T-helper 1 cell (primary cell): ENCODE measurements around the gene PACS2.
"Not testable (repeated sequence)": the region's sequence is repeated elsewhere in the genome, so short reads cannot be mapped to it uniquely, and the experiment has no call there.

ENCODE experiments used
- DNase-seq, 5 donors: peaks; one replicate each; pipeline ENCODE4 v3.0.0-alpha.2; 2012 to 2020

PACS2 gene

DNA sequence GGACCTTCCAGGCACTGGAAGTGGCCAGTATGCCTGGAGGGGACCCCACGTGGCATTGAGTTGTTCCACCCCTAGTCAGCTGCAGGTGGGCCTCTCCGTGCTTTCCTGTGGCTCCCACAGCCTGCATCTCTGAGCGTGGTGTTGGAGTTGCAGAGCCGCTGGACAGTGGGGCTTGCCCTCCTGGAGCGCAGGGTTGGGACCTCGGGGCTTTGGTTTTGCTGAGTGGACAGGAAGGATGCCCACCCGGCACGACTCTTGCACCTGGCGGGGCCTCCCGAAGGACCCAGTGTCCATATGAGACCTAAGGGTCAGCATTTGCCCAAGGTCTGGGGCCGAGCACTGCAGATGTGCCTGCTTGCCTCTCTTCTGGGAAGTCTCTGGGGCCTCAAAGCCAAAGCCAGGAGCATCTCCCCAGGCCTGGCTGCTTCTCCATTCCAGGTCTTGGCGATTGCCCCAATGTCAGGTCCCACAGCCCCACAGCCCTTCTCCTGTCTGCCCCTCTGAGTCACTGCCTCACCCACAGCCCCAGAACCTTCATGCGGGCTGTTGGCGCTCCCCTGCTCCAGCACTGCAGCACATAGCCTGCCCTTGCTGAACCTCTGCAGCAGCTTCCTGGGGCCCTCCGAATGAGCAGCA lies 1.5 kb downstream of the PACS2 start:
- no peak for DNase-seq

DNA sequence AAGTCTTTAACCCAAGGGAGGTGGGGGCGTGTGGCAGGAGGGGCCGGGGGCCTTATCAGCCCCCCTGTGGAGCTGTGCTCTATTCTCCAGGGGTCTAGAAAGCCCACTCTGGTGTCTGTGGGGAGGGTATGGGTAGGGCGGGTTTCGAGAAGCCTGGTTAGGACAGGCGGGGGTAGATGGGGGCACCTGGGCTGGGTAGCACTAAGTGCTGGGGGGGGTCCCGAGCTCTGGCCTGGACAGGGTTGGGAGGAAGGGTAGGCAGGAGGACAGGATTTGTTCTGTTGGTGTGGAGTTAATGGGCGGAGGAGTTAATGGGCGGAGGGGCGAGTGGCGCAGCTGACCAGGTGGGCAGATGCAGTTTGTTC lies 2.0 kb downstream of the PACS2 start:
- DNase-seq = no peak

DNA sequence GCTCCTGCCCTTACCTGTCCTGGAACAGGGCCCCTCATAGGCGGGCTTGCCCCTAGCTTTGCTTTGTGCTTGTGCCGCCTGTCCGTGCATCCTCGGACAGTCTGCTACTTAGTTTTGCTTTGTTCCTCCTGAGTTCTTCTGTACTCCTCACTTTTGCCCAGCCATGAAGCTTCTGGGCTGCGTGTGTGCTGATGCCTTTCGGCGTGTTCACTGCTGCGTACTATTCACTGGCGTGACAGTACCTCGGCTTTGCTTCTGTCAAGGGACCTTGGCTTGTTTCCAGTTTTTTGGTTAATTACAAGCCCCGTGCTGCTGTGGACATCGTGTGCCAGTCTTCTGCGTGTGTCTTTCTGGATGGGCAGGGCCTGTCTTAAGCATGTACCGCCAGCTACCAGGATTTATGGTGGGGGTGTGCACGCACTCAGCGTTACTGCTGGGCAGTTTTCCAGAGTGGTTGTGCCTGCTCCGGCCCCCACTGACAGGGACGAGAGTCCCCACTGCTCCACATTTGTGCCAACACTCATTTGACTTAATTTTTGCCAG lies 2.5 kb downstream of the PACS2 start:
- no peak for DNase-seq

DNA sequence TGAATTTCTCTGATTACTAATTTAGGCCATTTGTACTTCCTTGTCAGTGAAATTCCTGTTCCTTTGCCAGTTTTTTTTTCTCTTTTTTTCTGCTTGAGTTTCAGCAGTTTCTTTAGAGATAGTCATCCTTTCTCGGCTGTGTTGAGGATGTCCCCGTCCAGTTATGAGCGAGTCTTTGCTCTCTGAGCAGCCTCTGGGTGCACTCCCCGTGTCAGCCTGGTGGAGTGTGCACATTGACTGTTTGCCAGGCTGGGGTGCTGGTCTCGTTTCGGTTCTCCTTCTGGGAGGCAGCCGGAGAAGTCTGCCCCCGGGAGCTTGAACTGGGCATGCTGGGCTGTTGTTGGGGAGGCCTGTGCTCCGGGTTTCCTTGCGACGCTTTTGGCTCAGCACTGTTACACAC lies 3.0 kb downstream of the PACS2 start:
- no peak for DNase-seq

DNA sequence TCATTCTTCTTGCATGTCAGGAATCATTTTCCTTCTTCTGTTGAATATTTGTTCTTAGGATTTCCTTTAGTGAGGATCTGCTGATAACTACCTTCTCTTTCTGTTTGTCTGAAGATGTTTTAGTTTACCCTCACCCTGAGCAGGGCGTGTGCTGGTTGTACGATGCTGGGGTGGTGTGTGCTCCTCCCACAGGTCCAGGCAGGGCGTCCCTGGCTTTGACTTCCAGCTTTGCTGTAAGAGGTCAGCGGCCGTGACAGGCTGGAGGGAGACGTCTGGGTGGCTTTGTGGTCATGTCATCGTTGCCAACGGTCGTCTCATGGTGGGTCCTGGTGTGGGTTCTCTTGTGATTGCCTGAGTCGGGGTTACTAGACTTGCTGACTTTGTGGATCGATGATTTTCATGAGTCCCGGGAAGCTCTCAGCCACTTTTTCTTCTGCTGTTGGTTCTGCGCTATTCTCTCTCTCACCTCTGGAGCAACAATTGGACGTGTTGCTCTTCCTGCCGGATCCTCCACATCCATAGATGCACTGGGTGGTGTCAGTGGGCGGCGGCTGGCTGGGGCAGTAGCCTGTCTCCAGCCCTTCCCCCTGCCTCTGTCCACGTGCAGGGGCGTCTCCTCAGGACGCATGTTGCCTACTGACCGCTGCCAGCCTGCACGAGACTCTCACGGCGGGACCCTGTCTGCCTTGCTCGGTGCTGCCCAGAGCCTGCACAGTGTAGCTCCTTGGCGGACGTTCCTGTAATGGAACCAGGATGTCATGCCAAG lies 8.4 kb downstream of the PACS2 start:
- no peak for DNase-seq

DNA sequence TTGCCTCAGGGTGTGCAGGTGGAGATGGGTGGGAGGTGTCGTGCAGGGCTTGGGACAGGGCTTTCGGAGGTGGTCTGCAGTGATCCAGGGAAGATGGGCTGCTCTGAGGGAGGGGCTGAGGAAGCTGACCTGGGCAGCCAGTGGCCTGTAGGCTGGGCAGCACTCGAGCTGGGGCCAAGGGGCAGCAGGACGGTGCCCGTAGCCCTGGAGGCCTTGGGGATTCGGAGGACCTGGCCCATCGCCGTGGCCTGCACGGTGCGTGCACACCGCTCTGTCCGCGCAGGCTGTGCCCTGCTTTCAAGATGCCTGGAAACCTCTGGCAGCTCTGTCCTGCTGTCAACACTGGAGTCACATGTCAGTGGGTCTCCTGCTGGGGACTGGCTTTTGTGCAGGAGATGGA lies 9.1 kb downstream of the PACS2 start:
- no peak for DNase-seq

DNA sequence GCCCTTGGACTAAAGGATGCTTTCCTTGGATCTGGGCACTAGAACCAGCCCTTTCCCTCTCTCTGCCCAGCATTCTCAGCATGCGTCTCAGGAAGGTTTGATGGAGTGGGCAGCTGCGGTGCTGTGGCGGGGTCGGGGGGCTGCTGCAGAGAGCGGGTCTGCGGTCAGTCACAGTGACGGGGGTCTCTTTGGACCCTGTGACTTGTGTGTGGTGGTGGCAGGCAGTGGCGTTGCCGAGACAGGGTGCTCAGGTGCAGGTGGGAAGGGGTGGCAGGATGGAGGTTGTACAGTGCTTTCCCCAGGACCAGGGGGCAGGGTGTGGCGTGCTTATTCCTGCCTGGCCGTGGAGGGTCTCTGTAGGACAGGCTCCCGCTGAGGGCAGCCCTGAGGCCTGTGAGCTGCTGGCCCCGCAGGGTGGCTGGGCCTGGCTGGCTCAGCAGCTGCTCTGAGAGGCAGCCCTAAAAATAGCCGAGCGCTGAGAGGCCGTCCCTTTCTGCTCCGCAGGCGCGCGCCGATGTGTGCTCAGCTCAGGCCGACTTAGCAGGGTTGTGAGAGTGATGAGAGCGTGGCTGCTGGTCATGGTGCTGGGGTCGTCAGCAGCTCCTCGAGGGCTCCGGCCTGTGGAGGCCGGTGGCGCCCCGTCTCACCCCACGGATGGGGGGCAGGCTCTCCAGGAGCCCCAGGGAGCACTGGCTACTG lies 9.7 kb downstream of the PACS2 start:
- no peak for DNase-seq

DNA sequence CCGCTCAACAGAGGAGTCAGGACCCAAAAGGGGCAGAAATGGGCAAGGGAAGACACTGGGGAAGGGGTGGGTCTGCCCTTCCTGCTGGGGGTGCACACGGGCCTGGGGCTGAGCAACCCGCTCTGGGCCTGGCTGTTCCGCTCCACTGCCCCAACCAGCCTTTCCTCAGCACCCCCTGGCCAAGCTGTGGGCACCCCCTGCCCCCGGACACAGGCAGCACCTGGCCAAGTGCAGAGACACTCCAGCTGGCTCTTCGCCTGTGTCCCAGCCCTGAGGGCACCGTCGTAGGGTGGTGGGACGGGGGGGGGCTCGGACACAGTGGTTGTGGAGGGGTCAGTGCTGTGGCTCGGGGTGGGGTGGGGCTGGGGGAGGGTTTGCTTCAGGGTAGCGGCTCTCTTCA lies 10.3 kb downstream of the PACS2 start:
- DNase-seq = no peak

DNA sequence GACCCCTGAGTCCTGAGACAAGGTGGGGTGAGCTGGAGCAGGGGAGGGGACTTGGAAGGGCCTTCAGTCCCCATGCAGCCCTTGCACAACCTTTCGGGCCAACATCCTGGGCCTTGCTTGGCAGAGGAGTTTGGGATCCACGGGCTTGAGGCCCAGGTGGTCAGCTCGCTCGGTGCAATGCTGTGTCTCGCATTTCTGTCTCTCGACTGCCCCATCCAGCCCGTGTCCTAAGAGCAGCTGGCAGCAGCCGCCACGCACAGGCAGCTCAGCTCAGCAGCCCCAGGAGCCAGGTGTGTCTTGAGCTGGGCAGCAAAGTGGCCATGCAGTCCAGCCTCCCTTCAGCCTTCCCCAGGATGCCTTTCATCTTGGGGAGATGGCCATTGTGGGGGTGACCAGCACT lies 10.8 kb downstream of the PACS2 start:
- no peak for DNase-seq

DNA sequence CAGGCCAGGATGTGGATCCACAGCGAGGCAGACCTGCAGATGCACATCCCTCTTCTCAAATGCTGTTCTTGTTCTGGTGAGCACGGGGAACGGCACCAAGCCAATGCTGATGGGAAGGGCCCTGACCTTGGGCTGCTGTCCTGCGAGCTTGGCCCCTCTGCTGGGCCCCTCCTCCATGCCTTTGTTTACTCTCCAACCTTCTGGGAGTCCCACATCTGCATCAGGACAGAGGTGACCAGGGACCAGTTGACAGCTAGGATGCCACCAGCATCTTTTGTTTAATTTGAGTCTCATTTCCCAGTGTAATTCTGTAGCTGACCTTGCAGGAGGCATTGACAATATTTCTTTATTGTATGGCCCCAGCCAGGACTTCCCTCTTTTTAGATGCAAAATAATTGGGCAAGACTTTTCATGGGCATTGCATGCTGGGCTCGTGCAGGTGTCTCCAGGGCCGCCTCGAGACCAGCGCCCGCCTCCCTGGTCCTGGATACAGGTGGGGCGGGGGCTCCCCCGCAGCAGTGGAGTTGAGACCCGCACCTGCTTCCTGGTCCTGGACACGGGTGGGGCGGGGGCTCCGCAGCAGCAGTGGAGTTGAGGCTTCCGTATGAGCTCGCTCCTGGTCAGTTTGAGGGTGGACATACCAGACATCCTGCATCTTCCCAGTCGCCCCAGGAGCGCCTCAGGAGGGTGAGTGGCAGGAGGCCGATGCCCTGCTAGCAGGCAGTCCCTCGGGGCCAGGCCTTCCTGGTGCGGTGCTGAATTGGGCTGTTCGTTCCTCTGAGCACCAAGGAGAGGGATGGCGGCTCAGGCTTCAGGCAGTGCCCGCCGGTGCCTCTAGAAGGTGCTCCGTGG lies 11.4 kb downstream of the PACS2 start:
- no peak for DNase-seq

DNA sequence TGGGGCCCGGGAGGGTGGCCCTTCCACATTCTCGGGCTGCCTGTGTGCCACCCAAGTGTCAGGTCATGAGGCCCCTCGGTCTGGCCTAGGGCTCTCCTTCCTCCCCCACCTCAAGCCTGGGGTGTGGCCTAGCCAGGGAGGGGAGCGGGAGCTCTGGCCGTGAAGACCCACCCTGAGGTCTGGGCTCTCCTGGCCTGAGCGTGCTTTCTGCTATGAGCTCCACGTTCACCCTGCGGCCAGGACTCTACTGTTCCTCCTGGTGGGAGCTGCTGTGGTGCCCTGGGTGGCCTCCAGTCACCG lies 12.0 kb downstream of the PACS2 start:
- DNase-seq = no peak

DNA sequence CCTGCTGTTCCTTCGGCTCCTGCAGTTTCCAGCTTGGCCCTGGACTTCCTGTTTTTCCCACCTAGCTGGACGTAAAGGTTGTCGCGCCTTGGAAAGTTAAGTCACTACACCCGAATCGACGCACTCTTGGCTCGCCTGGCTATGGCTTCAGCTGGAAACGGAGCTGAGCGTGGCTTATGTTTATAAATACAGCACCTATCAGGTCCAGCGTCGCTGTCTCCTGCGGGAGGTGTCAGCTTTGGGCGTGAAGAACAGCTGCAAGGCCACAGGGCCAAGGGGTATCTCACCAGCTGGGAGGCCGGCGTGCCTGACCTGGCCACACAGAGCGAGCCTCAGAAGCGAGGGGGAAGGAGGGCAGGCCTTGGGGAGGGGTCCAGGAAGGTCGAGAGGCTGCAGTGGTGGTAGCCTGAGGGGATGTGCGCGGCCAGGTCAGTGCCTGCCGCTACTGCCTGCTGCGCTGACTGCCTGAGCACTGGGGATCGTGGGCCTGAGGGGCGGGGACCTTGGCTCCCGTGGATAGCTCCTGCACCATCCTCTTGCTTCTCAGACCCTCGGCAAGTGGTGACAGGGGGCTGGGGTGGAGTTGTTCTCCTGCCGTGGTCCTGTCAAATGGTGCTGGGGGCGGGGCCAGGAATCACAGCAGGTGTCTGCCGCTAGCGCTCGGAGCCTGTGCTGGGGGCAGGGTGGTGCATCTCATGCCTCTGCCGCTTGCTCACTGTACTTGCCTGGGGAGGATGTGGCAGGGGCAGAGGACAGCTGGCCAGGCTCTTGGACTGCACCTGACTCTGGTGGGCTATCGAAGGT lies 12.5 kb downstream of the PACS2 start:
- DNase-seq = no peak

DNA sequence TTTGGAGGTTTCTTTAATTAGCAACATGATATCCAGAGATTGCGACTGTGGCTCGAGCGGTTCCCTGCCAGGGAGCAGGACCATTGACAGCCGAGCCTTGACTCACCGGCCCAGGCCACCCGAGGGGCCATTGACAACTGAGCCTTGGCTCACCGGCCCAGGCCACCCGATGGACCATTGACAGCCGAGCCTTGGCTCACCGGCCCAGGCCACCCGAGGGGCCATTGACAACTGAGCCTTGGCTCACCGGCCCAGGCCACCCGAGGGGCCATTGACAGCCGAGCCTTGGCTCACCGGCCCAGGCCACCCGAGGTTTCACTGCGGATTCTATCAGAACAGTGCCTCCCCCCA lies 13.1 kb downstream of the PACS2 start:
- not testable (repeated sequence) for DNase-seq

DNA sequence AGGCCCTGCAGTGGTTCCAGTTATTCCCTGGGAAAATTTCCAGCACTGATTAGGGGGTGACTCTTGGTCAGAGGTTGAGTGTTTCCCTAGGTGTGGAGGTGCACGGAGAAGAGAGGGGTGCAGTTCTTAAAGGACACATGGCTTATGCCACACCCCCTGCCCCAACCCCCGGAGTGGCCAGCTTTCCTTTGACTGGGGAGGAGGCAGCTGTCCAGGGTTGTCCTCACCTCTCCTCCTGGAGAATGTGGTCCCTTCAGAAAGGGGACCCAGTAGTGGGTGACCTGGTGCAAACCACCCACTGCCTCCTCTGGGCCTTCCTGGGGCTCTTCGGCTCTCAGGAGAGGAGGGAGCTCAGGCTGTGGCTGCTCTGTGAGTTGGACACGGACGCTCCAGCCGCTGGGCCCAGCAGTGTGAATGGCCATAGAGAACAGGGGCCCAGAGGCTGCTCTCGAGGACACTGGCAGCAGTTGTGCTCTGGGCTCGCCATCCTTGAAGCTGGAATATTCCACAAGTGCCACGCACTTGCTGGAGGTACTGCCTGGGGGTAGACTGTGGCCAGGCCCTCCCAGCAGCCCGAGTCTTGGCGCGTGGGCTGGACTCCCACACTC lies 13.6 kb downstream of the PACS2 start:
- DNase-seq = no peak

DNA sequence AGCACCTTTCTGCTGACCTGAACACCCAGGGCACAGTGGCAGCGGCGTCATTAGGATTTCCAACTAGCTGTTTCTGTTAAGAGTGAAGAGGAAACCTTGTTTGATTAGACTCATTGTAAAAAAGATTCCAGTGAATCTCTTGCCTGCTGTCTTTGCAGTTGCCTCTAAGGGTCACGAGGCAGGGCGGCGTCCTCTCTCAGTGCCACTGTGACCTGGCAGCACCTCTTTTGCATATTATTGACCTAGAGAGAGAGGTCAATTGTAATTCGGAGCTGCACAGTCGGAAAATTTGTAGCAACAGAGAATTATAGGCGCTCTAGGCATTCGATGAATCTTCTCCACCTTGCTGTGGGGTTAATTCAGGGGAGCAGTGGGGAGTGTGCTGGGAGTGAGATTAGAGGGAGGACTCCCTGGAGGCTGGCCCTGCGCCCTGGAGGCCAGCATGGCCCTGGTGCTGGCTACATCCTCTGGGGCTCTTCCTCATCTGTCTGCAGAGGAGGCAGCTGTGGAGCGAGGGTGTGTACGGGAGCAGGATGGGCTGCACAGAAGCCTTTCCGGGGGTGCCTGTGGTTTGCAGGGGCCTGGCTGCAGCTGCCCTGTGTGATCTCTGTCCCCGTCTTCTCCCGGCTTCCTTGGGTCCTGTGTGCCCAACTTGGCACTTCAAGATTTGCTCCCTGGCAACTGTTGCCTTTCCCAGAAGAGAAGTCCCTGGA lies 14.3 kb downstream of the PACS2 start:
- no peak for DNase-seq

DNA sequence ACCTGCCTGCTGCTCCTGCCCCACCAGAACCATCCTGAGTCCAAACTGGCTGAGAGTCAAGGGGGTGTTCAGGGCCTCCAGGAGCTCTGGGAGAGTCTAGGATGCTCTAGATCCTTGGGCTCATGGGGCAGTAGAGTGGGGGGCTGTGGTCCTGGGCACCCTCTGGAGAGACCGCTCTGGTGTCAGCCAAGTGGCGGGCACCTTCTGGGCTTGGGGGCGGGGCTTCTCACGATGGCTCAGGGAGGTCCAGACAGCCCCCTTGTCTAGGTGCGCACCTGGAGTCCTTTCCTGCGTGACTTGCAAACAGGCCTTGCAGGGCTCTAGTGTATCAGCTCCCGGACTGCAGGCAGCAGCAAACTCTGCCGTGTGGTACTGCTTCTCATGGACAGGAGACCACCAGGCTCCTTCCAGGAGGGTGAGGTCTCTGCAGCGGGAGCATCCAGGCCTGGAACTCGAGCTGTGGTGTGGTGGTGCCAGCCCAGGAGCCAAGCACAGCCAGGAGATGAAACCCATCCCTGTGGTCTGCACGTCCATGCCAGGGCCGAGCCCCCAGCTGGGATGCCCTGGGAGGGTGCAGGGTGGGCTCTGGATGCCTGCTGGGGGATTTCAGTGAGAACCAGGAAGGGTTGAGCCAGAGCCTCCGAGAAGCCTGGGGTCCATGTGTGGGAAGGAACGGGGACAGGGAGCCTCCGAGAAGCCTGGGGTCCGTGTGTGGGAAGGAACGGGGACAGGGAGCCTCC lies 15.0 kb downstream of the PACS2 start:
- DNase-seq = no peak

DNA sequence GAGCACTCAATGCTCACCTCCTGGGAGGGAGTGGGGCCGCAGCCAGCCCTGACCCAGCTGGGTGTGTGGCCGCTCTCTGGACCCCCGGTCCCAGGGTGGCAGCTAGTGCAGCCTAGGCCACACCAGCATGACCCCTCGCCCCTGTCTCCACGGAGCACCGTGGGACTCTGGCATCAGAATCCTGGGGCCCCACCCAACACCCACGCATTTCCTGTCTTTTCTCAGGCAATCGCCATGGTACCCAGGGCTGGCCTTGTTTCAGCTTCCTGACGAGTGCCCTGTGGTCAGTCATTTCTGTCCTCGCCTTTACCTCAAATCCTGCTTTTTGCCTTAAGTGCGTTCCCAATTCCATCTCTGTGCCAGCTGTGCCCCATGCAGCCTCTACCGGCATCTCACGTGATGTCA lies 15.9 kb downstream of the PACS2 start:
- DNase-seq = no peak

DNA sequence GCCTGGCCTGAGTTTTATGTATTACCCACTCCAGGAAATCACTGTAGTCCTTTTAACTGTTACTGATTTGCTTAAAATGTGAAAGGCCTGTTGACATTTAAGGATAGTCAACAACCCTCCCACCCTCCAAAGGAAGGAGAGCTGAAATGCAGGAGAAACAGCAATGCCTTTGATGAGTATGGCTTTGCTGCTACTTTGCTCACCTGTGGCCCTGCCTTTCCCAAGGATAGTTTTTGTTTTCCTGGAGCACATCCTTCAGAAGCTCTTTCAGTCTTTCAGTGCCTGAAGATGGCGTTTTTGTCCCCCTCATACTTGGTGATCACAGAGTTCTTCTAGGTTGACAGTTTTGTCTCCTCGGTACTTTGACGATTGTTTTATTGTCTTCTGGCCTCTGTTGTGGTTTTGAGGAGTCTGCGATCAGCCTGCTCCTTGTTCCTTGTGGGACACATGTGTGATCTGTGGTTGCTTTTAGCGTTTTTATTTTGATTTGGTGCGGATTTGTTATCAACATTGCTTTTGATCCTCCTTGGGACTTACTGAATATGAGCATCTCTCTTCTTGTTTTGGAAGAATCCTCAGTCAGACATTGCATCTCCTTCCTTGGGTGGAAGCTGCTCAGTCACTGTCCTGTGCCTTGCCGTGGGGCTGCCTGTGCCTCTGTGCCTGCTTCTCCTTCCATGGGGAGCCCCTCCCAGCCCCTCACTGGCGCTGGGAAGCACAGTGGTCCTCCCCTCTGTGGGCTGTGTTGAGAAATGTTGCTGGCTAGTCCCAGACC lies 17.2 kb downstream of the PACS2 start:
- DNase-seq = no peak

DNA sequence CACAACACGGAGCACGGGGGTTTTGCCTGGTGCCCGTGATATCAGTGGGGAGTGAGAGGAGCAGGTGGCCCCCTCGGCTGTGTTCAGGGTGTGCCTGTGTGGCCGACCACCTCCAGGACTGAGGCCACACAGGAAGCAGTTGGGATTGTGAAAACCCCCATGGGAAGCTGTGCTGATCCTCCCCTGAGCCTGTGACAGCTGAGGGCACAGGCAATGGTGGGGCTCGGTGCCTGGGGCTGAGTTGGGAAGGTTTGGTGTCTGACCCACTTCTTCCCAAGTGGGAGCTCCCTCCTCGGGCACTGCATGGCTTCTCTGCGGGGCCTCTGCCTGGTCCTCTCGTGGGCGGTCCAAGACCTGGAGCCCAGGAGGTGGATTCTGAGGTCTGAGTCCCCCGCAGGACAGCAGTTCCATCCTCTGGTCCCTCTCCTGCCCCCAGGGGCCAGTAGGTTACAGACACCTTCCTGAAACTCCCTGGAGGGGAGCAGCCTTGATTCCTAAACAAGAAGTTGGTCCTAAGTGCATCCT lies 17.9 kb downstream of the PACS2 start:
- DNase-seq = no peak
